HG02642 (cell line): ENCODE data around the gene STAMBP.

Experiments used
- ATAC-seq: cut with Tn5 transposase; IDR thresholded peaks from one replicate; pipeline ENCODE4 v1.9.1; 2021; ENCODE audit warnings: mild to moderate bottlenecking; ENCODE audit not compliant: unreplicated experiment, poor library complexity

Gene STAMBP

GRCh38 chr2:73922681-73923080 is 93.9 kb downstream of the STAMBP start:
- ATAC-seq, result no peak
